ENCODE data around the gene SCAF4. TPM values are rescaled to one million over a fixed set of nuclear protein-coding genes. Genes with fewer than 3 reads are reported as not detected.

Gene SCAF4
- total and polyA plus RNA-seq, 9 of the 15 experiments (the other 6 are each of a cell fraction or from before 2014, with no cell fraction given), result 2.3 to 55.7 (median 17.2) TPM

DNA sequence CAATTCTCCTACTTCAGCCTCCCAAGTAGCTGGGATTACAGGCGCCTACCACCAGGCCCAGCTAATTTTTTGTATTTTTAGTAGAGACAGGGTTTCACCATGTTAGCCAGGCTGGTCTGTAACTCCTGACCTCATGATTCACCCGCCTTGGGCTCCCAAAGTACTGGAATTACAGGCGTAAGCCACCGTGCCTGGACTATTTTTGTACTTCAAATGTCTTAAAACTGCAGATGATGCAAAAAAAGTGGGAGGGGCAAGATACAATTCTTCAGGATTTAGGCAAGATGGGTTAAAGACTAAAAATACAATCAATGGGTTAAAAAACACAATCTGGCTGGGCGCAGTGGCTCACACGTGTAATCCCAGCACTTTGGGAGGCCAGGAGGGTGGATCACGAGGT lies 4.7 kb downstream of the SCAF4 start:
- H3K9ac ChIP-seq (ENCODE audit: insufficient read depth in 1 of 2, low read depth in 2 of 2, low read length in 2 of 2), result no peak overlapping the region
- H2AFZ ChIP-seq (ENCODE audit: low read depth, low read length), result no peak overlapping the region
- in situ Hi-C loops (cut with MboI), result no loop called here
- DNase-seq (ENCODE audit: extremely low read depth in 1 of 4, low spot score in 3 of 4) (no peak), ATAC-seq (no peak), FAIRE-seq (no peak)
- peaks cover 52% of the 10 kb centered on the region for H4K20me1 ChIP-seq (replicated peaks; ENCODE audit: control insufficient read depth, insufficient read depth, low read length)
- TF ChIP-seq MAFG (tag; conservative IDR thresholded peaks at IDR 0.05) (peak; percentile 17; the same call in 1 of the 2 replicates), SP2 (IDR thresholded peaks at IDR 0.05; ENCODE audit: extremely low read depth, low read depth, low read length, poor library complexity, severe bottlenecking) (no peak), FUS (optimal IDR thresholded peaks at IDR 0.05; ENCODE audit: low read depth, low read length) (no peak), C11orf30 (IDR thresholded peaks at IDR 0.05; ENCODE audit: low read depth) (peak; percentile 69), ZNF316 (IDR thresholded peaks at IDR 0.05) (peak; percentile 83)
- TF ChIP-seq, protein P1, sequence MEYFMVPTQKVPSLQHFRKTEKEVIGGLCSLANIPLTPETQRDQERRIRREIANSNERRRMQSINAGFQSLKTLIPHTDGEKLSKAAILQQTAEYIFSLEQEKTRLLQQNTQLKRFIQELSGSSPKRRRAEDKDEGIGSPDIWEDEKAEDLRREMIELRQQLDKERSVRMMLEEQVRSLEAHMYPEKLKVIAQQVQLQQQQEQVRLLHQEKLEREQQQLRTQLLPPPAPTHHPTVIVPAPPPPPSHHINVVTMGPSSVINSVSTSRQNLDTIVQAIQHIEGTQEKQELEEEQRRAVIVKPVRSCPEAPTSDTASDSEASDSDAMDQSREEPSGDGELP (CRISPR knock-in tag; IDR thresholded peaks at IDR 0.05; ENCODE audit: borderline replicate concordance), result no peak
- H3K9me1 ChIP-seq (ENCODE audit: control insufficient read depth, insufficient read depth, low read length), result no peaks in the 10 kb centered on the region
- peaks cover 53% of the 10 kb centered on the region; the same call in 2 of the 3 replicates for H3K36me3 ChIP-seq (ENCODE audit: control insufficient read depth, insufficient read depth, low read length)
- H3K4me1 ChIP-seq (replicated peaks in 1 of 2; ENCODE audit: control insufficient read depth in 2 of 2, insufficient read depth in 2 of 2, low read length in 2 of 2), result peaks cover 18 to 23% of the 10 kb centered on the region in 2 experiments; a peak in 4 of 5 replicates
- peaks cover 97% of the 10 kb centered on the region for H3K79me2 ChIP-seq (ENCODE audit: control insufficient read depth, insufficient read depth, low read length)
- ChIA-PET CTCF (ENCODE audit: low intra/inter-chr PET ratio) (no interaction called here), POLR2A (interaction anchor here (0.6 to 0.9 kb wide), 3 partner anchors 11 to 278 kb away, joined by 3 to 5 read pairs (median 4); no protein-coding TSS in a partner anchor)
- H3K4me3 ChIP-seq, result no peak overlapping the region
- intact Hi-C loops (cut with micrococcal nuclease), result no loop called here
- no peak overlapping the region for H3K4me2 ChIP-seq (ENCODE audit: insufficient read depth, low read length)
- WGBS (ENCODE audit: insufficient coverage, low coverage, missing lambda C conversion rate), result 81% methylated on average over 7 of the region's 7 CpGs
- no peaks in the 10 kb centered on the region for H3K27me3 ChIP-seq (ENCODE audit: control insufficient read depth in 2 of 2, insufficient read depth in 2 of 2, low read length in 2 of 2)
- no TSS peak for BruUV-seq (replicated peaks)
- no peak overlapping the region for H3K27ac ChIP-seq (ENCODE audit: extremely low read depth, low read depth, low read length)
- no peaks in the 10 kb centered on the region for H3K9me3 ChIP-seq (replicated peaks; ENCODE audit: control insufficient read depth, insufficient read depth, low read depth, low read length)

Data from K562 (cell line).